RWPE1 (cell line): ENCODE measurements around the gene P2RY6.

Experiments used
- CTCF ChIA-PET: fragments of 350-600 bp; sonication (Branson Sonifier 250); formaldehyde crosslinking; extraction: SDS; loops from one replicate; lab custom pipeline; 2021; lab: Yijun Ruan, JAX
- POLR2A ChIA-PET: fragments of 400-600 bp; formaldehyde crosslinking; extraction: SDS; loops from one replicate; lab custom pipeline; 2020; ENCODE audit warnings: antibody characterized with exemption; ENCODE audit not compliant: low non-redundant PET; lab: Yijun Ruan, JAX
- DNase-seq: peaks from one replicate; pipeline ENCODE4 v3.0.0; 2012; ENCODE audit warnings: low spot score
- H3K27ac ChIP-seq: fragments of 450-650 bp; 2 replicates; pipeline ENCODE4 v1.5.1; 2017
- TF ChIP-seq, protein P1 (sequence below): fragments of 450-650 bp; conservative IDR thresholded peaks from 2 replicates; pipeline ENCODE4 v1.5.1; 2017; ENCODE audit warnings: low read depth, mild to moderate bottlenecking

P2RY6 gene

DNA sequence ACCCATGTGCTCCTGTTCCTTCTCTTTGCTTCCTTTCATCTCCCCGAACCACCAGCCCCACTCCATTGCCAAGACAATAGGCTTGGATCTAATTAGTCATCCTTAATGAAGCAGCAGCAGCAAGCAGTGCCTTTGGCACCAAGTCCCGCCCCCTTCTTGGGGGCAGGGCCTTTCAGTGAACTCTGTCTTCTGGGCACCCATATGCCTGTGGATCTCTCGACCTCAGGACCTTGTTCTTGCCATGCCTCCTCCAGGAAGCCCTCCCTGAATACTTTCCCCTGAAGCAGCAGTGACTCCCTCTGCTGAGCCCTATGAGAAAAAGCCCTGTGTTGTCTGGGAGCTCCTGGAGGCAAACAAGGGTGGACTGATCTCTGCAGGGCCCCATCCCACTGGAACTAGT, 68.0 kb downstream of the P2RY6 start:
- TF ChIP-seq, protein P1, sequence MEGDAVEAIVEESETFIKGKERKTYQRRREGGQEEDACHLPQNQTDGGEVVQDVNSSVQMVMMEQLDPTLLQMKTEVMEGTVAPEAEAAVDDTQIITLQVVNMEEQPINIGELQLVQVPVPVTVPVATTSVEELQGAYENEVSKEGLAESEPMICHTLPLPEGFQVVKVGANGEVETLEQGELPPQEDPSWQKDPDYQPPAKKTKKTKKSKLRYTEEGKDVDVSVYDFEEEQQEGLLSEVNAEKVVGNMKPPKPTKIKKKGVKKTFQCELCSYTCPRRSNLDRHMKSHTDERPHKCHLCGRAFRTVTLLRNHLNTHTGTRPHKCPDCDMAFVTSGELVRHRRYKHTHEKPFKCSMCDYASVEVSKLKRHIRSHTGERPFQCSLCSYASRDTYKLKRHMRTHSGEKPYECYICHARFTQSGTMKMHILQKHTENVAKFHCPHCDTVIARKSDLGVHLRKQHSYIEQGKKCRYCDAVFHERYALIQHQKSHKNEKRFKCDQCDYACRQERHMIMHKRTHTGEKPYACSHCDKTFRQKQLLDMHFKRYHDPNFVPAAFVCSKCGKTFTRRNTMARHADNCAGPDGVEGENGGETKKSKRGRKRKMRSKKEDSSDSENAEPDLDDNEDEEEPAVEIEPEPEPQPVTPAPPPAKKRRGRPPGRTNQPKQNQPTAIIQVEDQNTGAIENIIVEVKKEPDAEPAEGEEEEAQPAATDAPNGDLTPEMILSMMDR: no peak
- DNase-seq: no peak
- CTCF ChIA-PET: interaction anchor here (1.5 to 2.8 kb wide), 2 partner anchors 11 to 34 kb away, joined by 4 to 16 read pairs; no protein-coding TSS in a partner anchor
- H3K27ac ChIP-seq: no peak overlapping the region
- POLR2A ChIA-PET: no interaction called here

DNA sequence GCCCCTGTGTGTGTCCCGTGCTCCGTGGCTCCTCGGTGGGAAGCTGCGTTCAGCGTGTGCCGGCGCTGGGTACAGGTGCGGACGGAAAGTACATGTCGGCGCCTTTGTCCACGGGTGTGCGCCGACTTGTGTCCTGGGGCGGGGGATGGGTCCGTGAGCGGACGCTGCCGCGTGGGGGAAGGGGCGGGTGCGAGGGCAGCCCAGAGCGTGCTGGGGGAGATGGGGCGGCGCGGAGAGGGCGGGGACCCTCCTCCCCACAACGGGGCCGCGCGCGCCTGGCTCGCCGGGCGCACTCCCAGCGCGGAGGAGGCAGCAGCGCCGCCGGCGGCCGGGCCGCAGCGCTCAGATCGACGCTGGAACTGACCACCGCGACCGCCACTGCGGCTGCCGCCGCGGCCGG, 70.5 kb downstream of the P2RY6 start:
- TF ChIP-seq, protein P1: no peak
- ChIA-PET POLR2A (no interaction called here), CTCF (interaction anchor here (0.5 to 2.8 kb wide), 3 partner anchors 7 to 132 kb away, joined by 3 to 16 read pairs (median 6); no protein-coding TSS in a partner anchor)
- no peak overlapping the region for H3K27ac ChIP-seq
- DNase-seq: no peak

DNA sequence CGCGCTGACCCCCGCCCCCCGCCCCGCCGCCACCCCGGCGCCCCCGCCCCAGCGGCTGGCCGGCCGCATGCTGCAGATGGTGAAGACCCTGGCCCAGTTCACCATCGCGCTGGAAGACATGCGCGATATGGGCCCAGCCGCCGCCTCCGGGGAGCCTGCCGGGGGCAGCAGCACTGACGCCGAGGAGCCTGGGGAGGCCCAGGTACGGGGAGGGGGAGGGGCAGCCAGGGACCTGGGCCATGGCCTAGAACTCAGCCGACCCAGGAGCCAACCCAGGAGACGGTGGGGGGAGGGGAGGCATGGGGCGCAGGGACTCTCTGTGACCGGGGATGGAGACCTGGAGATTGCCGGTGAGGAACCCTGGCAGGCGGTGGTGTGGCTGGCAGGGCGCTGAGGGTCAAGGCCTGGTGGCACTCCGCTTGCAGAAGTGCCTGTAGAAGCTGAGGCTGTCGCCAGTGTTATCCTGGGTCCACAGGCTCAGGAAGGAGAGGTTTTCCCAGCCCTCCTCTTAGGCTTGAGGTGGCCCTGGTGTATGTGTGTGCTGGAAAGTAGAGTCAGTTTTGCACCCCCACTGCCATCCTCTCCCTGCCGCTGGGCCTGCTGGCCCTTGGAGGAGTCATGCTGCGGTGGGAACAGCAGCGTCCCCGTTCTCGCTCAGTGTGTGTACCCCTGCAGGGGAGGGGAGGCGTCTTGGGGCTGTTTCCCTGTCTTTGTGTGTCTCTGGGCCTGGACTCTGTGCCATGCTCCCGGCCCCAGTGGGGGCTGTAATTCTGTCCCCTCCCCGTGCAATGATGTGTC, 71.1 kb downstream of the P2RY6 start:
- TF ChIP-seq, protein P1: no peak
- POLR2A ChIA-PET: no interaction called here
- CTCF ChIA-PET: interaction anchor here (0.5 to 1.0 kb wide), 2 partner anchors 8 kb away, joined by 3 to 6 read pairs; no protein-coding TSS in a partner anchor
- H3K27ac ChIP-seq: no peak overlapping the region
- DNase-seq: no peak

DNA sequence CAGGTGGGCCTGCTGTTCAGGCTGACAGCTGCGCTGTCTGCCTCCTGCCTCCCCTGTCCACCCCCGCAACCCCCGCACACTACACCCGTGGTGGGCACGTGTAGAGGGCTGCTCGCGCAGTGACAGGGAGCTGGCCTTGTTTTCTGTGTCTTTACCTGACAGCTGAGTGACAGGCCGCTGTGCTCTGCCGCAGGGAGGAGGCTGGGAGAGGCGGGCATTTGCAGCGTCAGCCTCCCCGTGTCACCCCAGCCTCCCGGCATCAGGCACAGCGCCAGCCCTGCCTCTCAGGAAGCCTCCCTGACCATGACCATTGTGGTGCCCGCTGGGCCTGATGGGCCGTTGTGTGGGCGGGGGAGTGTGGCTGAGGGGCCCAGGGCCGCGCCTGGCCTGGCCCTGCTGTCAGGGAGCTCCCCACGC, 72.1 kb downstream of the P2RY6 start:
- TF ChIP-seq, protein P1: no peak
- CTCF ChIA-PET: interaction anchor here (1.0 kb wide), 1 partner anchor 9 kb away, joined by 3 read pairs; no protein-coding TSS in a partner anchor
- POLR2A ChIA-PET: no interaction called here
- no peak overlapping the region for H3K27ac ChIP-seq
- DNase-seq: no peak

DNA sequence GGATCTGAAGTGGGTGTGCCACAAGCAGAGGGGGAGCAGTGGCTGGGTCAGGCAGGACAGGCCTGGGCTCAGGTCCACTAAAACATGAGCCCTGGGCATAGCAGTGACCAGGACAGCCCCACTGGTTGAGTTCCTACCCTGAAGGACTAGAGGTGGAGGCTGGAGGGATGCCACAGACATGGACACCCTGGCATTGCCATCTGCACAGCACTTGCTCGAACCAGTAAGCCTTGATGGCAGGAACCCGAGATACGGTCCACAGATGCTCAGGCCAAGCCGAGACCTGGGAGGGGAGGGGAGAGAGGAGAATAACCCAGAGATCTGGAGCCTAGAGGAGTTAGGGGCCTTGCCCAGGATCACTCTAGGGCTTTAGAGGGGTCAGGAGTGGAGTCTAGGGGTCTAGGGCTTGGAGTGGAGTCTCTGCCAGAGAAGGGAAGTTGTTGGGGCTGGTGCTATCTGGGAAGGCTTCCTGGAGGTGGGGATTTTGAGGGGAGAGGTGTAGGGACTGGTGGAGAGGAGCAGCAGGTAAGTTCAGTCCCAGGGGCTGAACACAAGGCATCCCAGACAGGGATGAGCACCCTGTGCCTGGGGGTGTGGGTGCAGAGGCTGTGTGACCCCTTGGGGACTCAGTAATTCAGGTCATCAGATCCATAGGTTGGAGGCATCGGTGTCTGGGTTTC, 73.5 kb downstream of the P2RY6 start:
- no peak overlapping the region for H3K27ac ChIP-seq
- ChIA-PET CTCF (no interaction called here), POLR2A (no interaction called here)
- DNase-seq: no peak
- TF ChIP-seq, protein P1: no peak

DNA sequence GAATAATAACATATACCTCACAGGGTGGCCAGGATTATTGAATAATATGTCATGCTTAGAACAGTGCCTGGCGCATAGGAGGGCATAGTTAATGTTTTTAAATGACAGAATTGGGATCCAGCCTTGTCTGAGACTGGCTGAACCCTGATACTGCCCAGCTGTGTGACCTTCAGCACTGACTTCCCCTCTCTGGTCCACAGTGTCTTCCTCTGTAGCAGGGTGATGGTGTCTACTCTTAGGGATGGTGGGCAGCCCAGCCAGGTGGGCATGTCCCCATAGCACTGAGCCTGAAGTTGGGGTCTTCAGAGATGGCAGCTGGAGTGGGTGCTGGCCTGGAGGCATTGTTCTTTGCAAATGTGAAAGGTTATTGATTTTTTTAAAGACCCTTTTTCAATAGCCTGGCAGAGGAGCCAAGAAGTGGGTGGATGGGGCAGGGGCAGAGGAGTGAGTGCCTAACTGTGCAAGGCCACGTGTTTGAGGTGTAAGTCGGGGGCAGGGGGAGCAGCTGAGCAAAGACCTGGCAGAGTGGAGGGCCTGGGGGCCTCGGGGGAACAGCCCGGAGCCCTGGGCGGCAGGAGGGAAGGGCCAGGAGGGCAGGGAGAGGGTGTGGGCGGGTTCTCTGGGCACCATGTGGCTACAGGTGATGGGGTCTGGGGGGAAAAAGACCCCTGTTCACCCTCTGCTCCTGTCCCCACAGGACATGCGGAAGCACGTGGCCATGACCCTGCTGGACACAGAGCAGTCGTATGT, 74.2 kb downstream of the P2RY6 start:
- TF ChIP-seq, protein P1: no peak
- DNase-seq: no peak
- ChIA-PET CTCF (interaction anchor here (0.9 kb wide), 1 partner anchor 11 kb away, joined by 5 read pairs; no protein-coding TSS in a partner anchor), POLR2A (no interaction called here)
- no peak overlapping the region for H3K27ac ChIP-seq
